ENCODE results near the gene ALDOA. TPM values are rescaled to one million over a fixed set of nuclear protein-coding genes. Genes with fewer than 3 reads are reported as not detected.

ALDOA gene
- total RNA-seq, 1 donor from 2014 or later: 3,068 TPM

DNA sequence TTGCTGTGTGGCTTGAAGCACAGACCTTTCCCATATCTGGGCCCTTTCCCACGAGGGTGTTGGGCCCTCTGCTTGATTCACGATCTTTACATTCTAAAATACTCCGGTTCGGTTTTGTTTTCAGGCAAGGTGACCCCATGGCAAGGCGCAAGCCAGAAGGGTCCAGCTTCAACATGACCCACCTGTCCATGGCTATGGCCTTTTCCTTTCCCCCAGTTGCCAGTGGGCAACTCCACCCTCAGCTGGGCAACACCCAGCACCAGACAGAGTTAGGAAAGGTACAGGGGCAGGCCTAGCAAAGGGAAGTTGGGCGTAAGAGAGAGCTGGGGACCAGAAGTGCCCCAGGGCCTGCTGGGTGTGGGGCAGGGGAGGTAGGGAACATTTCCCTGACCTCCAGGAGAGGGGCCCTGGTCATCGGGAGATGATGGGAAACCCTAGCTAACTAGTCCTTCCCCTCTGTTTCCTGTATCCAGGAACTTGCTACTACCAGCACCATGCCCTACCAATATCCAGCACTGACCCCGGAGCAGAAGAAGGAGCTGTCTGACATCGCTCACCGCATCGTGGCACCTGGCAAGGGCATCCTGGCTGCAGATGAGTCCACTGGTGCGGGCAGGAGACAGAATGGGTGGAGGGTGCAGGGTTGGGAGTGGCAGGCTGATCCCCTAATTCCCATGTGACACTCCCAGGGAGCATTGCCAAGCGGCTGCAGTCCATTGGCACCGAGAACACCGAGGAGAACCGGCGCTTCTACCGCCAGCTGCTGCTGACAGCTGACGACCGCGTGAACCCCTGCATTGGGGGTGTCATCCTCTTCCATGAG lies 1.4 kb downstream of the ALDOA start:
- DNase-seq (ENCODE audit: low spot score): no peak
- intact Hi-C loops (cut with DNase I): no loop called here

DNA sequence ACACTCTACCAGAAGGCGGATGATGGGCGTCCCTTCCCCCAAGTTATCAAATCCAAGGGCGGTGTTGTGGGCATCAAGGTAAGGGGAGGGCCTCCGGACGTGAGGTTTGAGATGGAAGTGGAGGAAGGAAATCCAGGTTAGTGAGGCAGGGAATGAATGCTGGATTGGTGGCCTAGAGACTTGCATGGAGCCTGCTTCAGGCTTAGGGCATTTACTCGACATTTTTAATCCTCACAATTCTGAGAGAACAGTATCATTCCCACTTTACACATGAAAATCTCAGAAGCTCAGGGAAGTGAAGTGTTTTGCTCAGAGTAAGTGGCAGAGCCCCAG lies 2.0 kb downstream of the ALDOA start:
- intact Hi-C loops (cut with DNase I): no loop called here
- DNase-seq (ENCODE audit: low spot score): no peak

- no peak for DNase-seq (ENCODE audit: low spot score)
- intact Hi-C loops (cut with DNase I): no loop called here
Observed at GRCh38 chr16:30068333-30068732, 2.8 kb downstream of the ALDOA start.

DNA sequence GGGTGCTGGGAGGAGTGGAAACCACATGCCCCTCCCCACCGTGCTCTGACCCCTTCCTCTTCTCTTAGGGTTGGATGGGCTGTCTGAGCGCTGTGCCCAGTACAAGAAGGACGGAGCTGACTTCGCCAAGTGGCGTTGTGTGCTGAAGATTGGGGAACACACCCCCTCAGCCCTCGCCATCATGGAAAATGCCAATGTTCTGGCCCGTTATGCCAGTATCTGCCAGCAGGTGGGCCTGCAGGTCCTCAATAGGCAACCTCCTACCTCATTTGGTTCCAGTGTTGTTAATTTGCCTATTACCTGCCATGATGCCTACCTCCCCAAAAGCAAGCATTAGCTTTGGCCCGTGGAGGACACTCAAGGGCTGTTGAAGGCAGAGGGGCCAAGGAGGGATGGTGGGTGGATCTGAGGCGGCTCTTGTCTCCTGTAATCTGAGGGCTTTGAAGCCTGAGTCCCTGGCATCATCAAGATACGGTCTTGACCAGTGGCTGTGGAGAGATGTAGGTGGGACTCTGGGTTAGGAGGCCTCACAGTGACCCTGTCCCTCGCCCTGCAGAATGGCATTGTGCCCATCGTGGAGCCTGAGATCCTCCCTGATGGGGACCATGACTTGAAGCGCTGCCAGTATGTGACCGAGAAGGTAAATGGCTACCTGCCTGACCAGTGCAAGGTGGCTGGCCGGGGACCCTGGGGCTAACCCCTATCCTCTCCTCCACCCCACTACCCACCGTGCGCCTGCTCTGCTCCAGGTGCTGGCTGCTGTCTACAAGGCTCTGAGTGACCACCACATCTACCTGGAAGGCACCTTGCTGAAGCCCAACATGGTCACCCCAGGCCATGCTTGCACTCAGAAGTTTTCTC lies 3.4 kb downstream of the ALDOA start:
- intact Hi-C loops (cut with DNase I): no loop called here
- DNase-seq (ENCODE audit: low spot score): no peak

- no peak for DNase-seq (ENCODE audit: low spot score)
- intact Hi-C loops (cut with DNase I): no loop called here
Observed at GRCh38 chr16:30069611-30070462, 4.3 kb downstream of the ALDOA start.

DNA sequence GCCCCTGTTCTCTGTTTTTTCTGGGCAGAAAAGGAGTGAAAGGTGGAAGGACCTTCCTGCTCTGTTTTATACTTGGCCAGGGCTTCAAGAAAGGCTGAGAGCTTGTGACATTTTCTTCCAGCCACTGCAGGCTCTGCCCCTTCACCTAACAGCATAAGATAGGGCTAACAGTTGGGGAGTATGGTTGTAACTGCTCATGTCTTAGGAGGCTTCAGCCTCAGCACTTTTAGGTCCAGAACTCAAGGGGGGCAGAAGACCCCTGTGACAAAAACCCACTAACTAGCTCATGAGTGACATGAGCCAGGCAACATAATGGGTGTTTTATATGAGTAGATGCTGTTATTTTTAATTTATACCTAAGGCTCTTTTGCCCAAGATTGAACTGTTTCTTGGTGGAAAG lies 4.9 kb downstream of the ALDOA start:
- intact Hi-C loops (cut with DNase I): no loop called here
- no peak for DNase-seq (ENCODE audit: low spot score)

GRCh38 chr16:30075503-30076275 lies 10.1 kb downstream of the ALDOA start, which contains the start of gene PPP4C:
PPP4C (plus strand) TSS chr16:30075994; CDS start chr16:30076378, 384 bp downstream.
- intact Hi-C loops (cut with DNase I): no loop called here
- peak; percentile 96 for DNase-seq (ENCODE audit: low spot score)

- DNase-seq (ENCODE audit: low spot score): no peak
- intact Hi-C loops (cut with DNase I): no loop called here
Observed at GRCh38 chr16:30076276-30076791, 10.8 kb downstream of the ALDOA start.

DNA sequence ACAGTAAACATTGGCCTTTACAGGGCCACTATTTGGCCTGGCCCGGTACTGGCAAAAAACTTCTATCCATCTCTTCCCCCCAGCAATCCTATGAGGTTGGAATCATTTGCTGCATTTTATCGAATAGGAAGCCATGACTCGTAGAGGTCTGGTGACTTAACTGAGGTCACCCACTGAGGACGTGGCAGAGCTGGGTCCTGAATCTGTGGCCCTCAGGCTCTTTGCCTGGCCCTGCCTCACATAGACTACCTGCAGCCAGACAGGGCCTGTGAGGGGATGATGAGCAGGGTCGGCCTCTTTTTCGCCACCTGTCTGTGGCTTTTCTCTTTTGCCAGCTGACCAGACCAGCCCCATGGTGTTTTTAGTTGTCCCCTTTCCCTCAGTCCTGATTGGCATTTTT lies 12.1 kb downstream of the ALDOA start:
- intact Hi-C loops (cut with DNase I): no loop called here
- DNase-seq (ENCODE audit: low spot score): no peak

- intact Hi-C loops (cut with DNase I): no loop called here
- no peak for DNase-seq (ENCODE audit: low spot score)
Observed at GRCh38 chr16:30078744-30079143, 13.2 kb downstream of the ALDOA start.

DNA sequence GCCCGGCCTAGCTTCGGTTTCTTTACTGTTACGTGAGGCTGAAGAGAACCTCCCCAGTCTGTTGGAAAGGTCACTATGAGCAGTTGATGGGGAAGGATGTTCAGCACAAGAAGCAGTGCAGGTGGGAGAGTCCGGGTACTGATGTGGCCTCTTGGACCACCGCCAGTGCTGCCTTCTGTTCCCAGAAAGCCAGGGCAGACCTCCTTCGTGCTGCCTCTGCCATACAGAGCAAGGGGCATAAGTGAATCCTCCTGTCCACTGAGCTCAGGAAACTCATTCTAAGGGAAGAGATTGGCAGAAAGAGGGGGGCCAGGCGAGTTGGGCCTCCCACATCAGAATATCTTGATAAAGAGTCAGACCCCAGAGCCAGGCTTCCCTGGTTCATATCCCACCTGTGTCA lies 13.9 kb downstream of the ALDOA start:
- intact Hi-C loops (cut with DNase I): no loop called here
- no peak for DNase-seq (ENCODE audit: low spot score)

- no peak for DNase-seq (ENCODE audit: low spot score)
- intact Hi-C loops (cut with DNase I): no loop called here
Observed at GRCh38 chr16:30082545-30083090, 17.1 kb downstream of the ALDOA start.

- intact Hi-C loops (cut with DNase I): no loop called here
- no peak for DNase-seq (ENCODE audit: low spot score)
Observed at GRCh38 chr16:30083216-30084055, 17.9 kb downstream of the ALDOA start.

DNA sequence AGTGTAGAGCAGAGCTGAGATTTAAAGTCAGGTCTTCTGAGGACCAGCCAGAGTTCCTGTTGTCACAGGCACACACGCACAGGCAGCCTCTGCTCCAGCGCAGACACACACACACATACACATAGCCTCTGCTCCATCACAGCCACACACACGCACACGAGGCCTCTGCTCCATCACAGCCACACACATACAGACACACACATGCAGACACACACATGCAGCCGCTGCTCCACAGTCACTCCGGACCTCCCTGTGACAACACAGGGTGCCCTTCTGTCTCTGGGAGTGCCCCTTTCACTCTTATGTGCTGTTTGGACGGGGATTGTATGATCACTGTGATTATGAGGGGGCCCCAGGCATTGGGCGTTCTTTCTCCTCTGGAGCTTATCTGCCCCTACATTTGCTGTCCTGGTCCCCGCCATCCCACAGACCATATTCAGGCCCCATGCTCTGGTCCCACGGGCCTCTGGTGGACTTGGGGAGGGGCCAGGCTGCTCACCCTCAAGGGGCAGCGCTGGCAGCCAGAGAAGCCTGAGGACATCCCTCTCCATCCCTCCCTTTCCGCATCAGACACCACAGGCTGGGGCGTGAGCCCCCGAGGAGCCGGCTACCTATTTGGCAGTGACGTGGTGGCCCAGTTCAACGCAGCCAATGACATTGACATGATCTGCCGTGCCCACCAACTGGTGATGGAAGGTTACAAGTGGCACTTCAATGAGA lies 18.7 kb downstream of the ALDOA start:
- intact Hi-C loops (cut with DNase I): no loop called here
- DNase-seq (ENCODE audit: low spot score): no peak

DNA sequence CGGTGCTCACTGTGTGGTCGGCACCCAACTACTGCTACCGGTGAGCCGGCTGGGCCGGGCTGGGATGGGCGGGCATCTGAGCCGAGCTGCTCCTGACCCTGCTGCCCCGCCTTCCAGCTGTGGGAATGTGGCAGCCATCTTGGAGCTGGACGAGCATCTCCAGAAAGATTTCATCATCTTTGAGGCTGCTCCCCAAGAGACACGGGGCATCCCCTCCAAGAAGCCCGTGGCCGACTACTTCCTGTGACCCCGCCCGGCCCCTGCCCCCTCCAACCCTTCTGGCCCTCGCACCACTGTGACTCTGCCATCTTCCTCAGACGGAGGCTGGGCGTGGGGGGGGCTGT lies 19.2 kb downstream of the ALDOA start:
- no peak for DNase-seq (ENCODE audit: low spot score)
- intact Hi-C loops (cut with DNase I): no loop called here

DNA sequence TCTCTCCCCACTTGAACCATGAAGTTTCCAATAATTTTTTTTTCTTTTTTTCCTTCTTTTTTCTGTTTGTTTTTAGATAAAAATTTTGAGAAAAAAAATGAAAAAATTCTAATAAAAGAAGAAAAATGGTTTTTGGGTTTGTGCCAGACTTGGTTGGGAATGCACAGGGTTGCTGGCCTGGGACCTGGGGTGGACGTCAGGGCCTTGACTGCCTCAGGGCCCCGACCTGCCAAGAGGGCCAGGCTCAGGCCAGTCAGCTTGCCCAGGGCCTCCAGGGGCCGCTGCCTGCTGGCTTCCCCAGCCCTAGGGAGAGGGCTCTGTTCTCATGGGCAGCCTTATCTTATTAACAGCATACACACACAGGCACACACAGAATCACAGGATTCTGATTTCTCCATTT lies 19.7 kb downstream of the ALDOA start:
- intact Hi-C loops (cut with DNase I): no loop called here
- no peak for DNase-seq (ENCODE audit: low spot score)

GRCh38 chr16:30085820-30086219 lies 20.3 kb downstream of the ALDOA start:
- intact Hi-C loops (cut with DNase I): no loop called here

More at GRCh38 chr16:30085820-30086219, 20.3 kb downstream of the ALDOA start:
- no peak for DNase-seq (ENCODE audit: low spot score)
